Neural progenitor cell (in vitro differentiated cells): ENCODE data around the gene FAM78A. TPM values are rescaled to one million over a fixed set of nuclear protein-coding genes. Genes with fewer than 3 reads are reported as not detected.

ENCODE experiments used
- DNase-seq: peaks from one replicate; pipeline ENCODE4 v3.0.0-alpha.2; 2016; ENCODE audit warnings: low spot score
- H2AFZ ChIP-seq: fragments of 200-600 bp; sonication (generic); replicated peaks from 2 replicates; pipeline ENCODE4 v1.6.1; 2016; ENCODE audit warnings: antibody characterized with exemption
- H3F3A ChIP-seq: fragments of 200-600 bp; sonication (generic); 2 replicates; pipeline ENCODE4 v1.6.1; 2016; ENCODE audit warnings: antibody characterized with exemption, low read depth
- H3K27ac ChIP-seq: fragments of 200-600 bp; sonication (generic); 2 replicates; pipeline ENCODE4 v1.5.1; 2016; ENCODE audit warnings: mild to moderate bottlenecking
- H3K27me3 ChIP-seq: fragments of 200-600 bp; sonication (generic); 2 replicates; pipeline ENCODE4 v1.6.1; 2016; ENCODE audit warnings: mild to moderate bottlenecking, moderate library complexity
- H3K36me3 ChIP-seq: fragments of 200-600 bp; sonication (generic); 2 replicates; pipeline ENCODE4 v1.5.1; 2016
- H3K4me1 ChIP-seq: fragments of 200-600 bp; sonication (generic); 2 replicates; pipeline ENCODE4 v1.6.1; 2016; ENCODE audit warnings: mixed run types
- H3K4me2 ChIP-seq: fragments of 200-600 bp; sonication (generic); 2 replicates; pipeline ENCODE4 v1.6.1; 2016
- H3K4me3 ChIP-seq: fragments of 200-600 bp; sonication (generic); 2 replicates; pipeline ENCODE4 v1.5.1; 2016
- H3K79me2 ChIP-seq: fragments of 200-600 bp; sonication (generic); 2 replicates; pipeline ENCODE4 v1.6.1; 2016; ENCODE audit warnings: low read depth
- H3K9ac ChIP-seq: fragments of 200-600 bp; sonication (generic); 2 replicates; pipeline ENCODE4 v1.6.1; 2016
- H3K9me3 ChIP-seq: fragments of 200-600 bp; sonication (generic); 2 replicates; pipeline ENCODE4 v1.5.1; 2016; ENCODE audit warnings: low read depth
- H4K20me1 ChIP-seq: fragments of 200-600 bp; sonication (generic); 2 replicates; pipeline ENCODE4 v1.6.1; 2016; ENCODE audit warnings: low read depth
- H3K27ac Mint-ChIP-seq: 3 replicates; pipeline ENCODE4 v1.8.0; 2021; ENCODE audit warnings: mixed read lengths
- H3K27me3 Mint-ChIP-seq: 2 replicates; pipeline ENCODE4 v1.8.0; 2022; ENCODE audit warnings: low read depth, mild to moderate bottlenecking, inconsistent platforms, moderate library complexity, mixed read lengths; ENCODE audit not compliant: insufficient read depth
- H3K36me3 Mint-ChIP-seq: 3 replicates; pipeline ENCODE4 v1.8.0; 2021; ENCODE audit warnings: mixed read lengths
- H3K4me1 Mint-ChIP-seq: 3 replicates; pipeline ENCODE4 v1.8.0; 2021; ENCODE audit warnings: mixed read lengths
- H3K4me3 Mint-ChIP-seq: 3 replicates; pipeline ENCODE4 v1.8.0; 2021; ENCODE audit warnings: mild to moderate bottlenecking, moderate library complexity, mixed read lengths
- H3K9me3 Mint-ChIP-seq: 3 replicates; pipeline ENCODE4 v1.8.0; 2020; ENCODE audit warnings: mixed read lengths
- CTCF ChIP-seq: fragments of 200-600 bp; sonication (generic); IDR thresholded peaks from 2 replicates; pipeline ENCODE4 v1.5.1; 2017; ENCODE audit warnings: antibody characterized with exemption, mild to moderate bottlenecking
- EZH2 ChIP-seq: fragments of 200-600 bp; sonication (generic); IDR thresholded peaks from 2 replicates; pipeline ENCODE4 v1.6.1; 2017; ENCODE audit warnings: antibody characterized with exemption, mild to moderate bottlenecking, moderate library complexity
- EZH2phosphoT487 ChIP-seq: fragments of 200-600 bp; sonication (generic); IDR thresholded peaks from 2 replicates; pipeline ENCODE4 v1.6.1; 2017; ENCODE audit warnings: antibody characterized with exemption
- total RNA-seq: library from RNA; depleted of rRNA; stranded (reverse); fragments of >200 nt; gene quantifications from 2 replicates; pipeline ENCODE4 v1.2.3, GENCODE V29; 2015; ENCODE audit warnings: low replicate concordance

FAM78A gene
- total RNA-seq, 1 donor from 2014 or later: 0.32 TPM

- no peak overlapping the region for H3K9ac ChIP-seq
- no peaks in the 10 kb centered on the region for H3K36me3 ChIP-seq
- H3K4me3 ChIP-seq: no peak overlapping the region
- H3K4me1 Mint-ChIP-seq: no peaks in the 10 kb centered on the region
- H3K4me1 ChIP-seq: peaks cover 4% of the 10 kb centered on the region
- H3K36me3 Mint-ChIP-seq: peaks cover 11% of the 10 kb centered on the region
- H3K79me2 ChIP-seq: no peaks in the 10 kb centered on the region
- no peaks in the 10 kb centered on the region for H3K27me3 Mint-ChIP-seq
- no peaks in the 10 kb centered on the region for H3K27me3 ChIP-seq
- H4K20me1 ChIP-seq: no peaks in the 10 kb centered on the region
- TF ChIP-seq CTCF (no peak), EZH2phosphoT487 (no peak), EZH2 (no peak)
- no peak overlapping the region for H3K27ac Mint-ChIP-seq
- H3K9me3 ChIP-seq: no peaks in the 10 kb centered on the region
- no peak for DNase-seq
- no peak overlapping the region for H3K4me3 Mint-ChIP-seq
- peaks cover 3% of the 10 kb centered on the region for H3F3A ChIP-seq
- H3K4me2 ChIP-seq: no peak overlapping the region
- H2AFZ ChIP-seq: no peak overlapping the region
- no peak overlapping the region for H3K27ac ChIP-seq
- no peaks in the 10 kb centered on the region for H3K9me3 Mint-ChIP-seq
Observed at GRCh38 chr9:131222460-131222859, 53.9 kb downstream of the FAM78A start.

GRCh38 chr9:131220485-131220884 lies 55.8 kb downstream of the FAM78A start:
- H3K36me3 Mint-ChIP-seq: peaks cover 12% of the 10 kb centered on the region
- Histone ChIP-seq H3K27me3 (no peaks in the 10 kb centered on the region), H3K4me1 (peaks cover 4% of the 10 kb centered on the region), H4K20me1 (no peaks in the 10 kb centered on the region), H2AFZ (no peak overlapping the region), H3K9ac (no peak overlapping the region), H3F3A (peaks cover 3% of the 10 kb centered on the region), H3K79me2 (no peaks in the 10 kb centered on the region), H3K9me3 (no peaks in the 10 kb centered on the region), H3K4me2 (no peak overlapping the region), H3K27ac (no peak overlapping the region), H3K4me3 (no peak overlapping the region), H3K36me3 (no peaks in the 10 kb centered on the region)
- no peak overlapping the region for H3K4me3 Mint-ChIP-seq
- TF ChIP-seq EZH2: no peak
- TF ChIP-seq EZH2phosphoT487: no peak
- no peak for TF ChIP-seq CTCF
- H3K9me3 Mint-ChIP-seq: no peaks in the 10 kb centered on the region
- H3K27me3 Mint-ChIP-seq: no peaks in the 10 kb centered on the region
- no peak overlapping the region for H3K27ac Mint-ChIP-seq
- DNase-seq: no peak
- H3K4me1 Mint-ChIP-seq: peaks cover under 1% of the 10 kb centered on the region

- Mint-ChIP-seq H3K4me1 (peaks cover 2% of the 10 kb centered on the region), H3K27ac (no peak overlapping the region), H3K9me3 (no peaks in the 10 kb centered on the region), H3K27me3 (no peaks in the 10 kb centered on the region), H3K36me3 (peaks cover 16% of the 10 kb centered on the region), H3K4me3 (no peak overlapping the region)
- H3K27me3 ChIP-seq: no peaks in the 10 kb centered on the region
- H3K9me3 ChIP-seq: no peaks in the 10 kb centered on the region
- H3K4me2 ChIP-seq: no peak overlapping the region
- no peak overlapping the region for H3K27ac ChIP-seq
- H2AFZ ChIP-seq: no peak overlapping the region
- H3K79me2 ChIP-seq: no peaks in the 10 kb centered on the region
- peaks cover 10% of the 10 kb centered on the region for H3K4me1 ChIP-seq
- no peaks in the 10 kb centered on the region for H3K36me3 ChIP-seq
- peaks cover 8% of the 10 kb centered on the region for H3F3A ChIP-seq
- H4K20me1 ChIP-seq: no peaks in the 10 kb centered on the region
- H3K9ac ChIP-seq: no peak overlapping the region
- no peak for DNase-seq
- no peak for TF ChIP-seq EZH2phosphoT487
- no peak for TF ChIP-seq CTCF
- no peak for TF ChIP-seq EZH2
- H3K4me3 ChIP-seq: no peak overlapping the region
Observed at GRCh38 chr9:131218370-131218769, 57.9 kb downstream of the FAM78A start.
